HG03196 (cell line): ENCODE data around the gene GOLGA6L2.
"Not testable (repeated sequence)": the region's sequence is repeated elsewhere in the genome, so short reads cannot be mapped to it uniquely, and the experiment has no call there.

Source experiments
- ATAC-seq: cut with Tn5 transposase; IDR thresholded peaks from one replicate; pipeline ENCODE4 v1.9.1; 2021; ENCODE audit not compliant: unreplicated experiment

GOLGA6L2 gene

GRCh38 chr15:23447107-23447500 is at the start of gene GOLGA6L2:
GOLGA6L2 (minus strand) TSS chr15:23447243; CDS start chr15:23447181, 62 bp downstream.
- ATAC-seq = no peak

DNA sequence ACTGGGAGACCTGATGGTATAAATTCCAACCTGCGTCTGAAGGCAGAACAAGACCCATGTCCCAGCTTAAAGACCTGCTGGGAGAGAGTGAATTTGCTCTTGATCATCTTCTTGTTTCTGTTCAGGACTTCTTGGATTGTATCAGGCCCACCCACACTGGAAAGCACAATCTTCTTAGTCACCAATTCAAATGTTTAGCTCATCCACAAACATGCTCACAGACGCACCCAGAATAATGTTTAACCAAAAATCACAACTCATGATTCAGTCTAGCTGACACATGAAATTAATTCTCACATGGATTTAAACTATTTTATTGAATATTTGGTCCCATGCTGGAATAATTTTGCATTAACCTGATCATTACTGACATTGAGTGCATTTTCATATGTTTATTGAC is 37.8 kb upstream of the GOLGA6L2 start:
- no peak for ATAC-seq

DNA sequence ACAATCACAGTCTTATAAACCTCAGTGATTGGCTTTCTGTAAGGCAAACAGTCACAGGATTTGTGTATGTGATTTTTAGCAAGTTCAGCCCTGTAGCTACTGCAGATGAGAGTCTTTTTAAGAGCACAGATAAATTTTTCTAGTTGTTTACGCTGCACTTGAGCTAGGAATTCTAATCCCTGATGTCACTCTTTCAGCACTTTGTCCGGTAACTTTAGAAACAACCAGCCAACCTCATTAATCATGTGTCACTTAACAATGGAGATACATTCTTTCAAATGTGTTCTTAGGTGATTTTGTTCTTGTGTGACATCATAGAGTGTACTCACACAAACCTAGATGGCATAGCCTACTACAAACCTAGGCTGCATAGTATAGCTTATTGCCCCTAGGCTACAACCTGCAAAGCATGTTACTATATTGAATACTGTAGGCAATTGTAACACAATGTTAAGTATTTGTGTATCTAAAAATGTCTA is 36.8 kb upstream of the GOLGA6L2 start:
- ATAC-seq = no peak

DNA sequence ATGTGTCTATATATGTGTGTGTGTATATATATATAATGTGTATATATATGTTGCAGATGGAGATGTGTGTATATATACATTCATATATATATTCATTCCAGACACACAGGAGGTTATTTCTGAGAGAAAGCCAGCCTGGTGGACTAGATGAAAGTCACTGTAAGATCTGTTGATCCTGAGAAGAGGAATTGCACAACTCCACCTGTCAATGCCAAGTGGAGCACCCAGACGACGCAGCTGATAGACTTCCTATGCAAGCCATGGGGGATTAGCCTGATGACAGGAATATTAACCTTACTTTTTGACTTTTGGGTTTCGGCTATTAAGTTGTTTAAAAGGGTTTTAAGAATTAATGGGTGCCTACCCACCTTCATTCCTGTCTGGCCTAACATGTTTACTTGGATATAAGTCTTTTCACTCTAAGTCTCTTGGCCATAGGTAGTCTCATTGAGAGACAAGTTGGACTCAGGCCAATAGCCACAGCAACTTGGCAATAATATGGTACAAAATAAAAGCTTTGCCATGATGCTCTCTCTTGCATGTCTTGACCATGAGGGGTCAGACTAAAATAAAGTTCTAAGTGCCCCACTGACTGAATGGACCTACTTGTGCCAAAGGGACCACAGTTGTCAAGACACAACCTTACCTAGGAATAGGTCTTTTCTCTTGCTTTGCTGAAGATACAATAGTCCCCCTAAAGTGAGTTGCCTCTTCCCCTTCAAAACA is 35.9 kb upstream of the GOLGA6L2 start:
- ATAC-seq = no peak

DNA sequence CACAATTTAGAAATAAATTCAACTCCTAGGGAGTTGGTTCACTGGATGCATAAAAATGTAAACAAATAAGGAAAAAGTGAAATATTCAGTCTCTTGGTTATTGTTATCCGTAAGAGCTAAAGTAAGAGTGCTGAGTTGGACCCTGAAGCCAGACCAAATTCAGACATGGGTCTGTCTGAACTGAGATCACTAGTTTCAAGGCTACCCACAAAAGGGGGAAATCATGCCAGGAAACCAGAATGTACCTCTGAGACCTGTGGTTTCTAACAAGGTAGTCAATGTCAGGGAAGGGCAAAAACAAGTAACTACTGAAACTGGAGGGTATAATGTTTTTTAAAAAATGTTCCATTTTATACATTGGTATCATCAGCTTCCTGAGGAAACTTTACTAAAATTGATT is 35.2 kb upstream of the GOLGA6L2 start:
- no peak for ATAC-seq

DNA sequence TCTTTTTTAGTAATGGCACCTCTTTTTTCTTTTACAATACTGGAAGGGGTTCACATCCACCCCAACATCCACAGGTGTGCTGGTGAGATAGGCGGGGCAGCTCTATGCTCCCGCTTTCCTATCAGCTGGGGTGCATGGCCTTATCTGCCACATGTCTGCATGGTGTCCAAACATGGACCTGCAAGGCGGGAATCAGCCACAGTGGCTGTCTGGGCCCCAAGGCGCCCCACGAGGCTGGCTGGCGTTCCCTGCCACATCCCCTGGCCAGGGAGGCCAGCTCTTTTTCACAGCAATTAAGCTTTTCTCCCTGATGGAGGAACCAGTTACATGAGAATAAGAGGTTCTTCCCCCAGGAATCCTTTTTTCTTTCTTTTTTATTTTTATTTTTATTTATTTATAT is 30.9 kb upstream of the GOLGA6L2 start:
- no peak for ATAC-seq

DNA sequence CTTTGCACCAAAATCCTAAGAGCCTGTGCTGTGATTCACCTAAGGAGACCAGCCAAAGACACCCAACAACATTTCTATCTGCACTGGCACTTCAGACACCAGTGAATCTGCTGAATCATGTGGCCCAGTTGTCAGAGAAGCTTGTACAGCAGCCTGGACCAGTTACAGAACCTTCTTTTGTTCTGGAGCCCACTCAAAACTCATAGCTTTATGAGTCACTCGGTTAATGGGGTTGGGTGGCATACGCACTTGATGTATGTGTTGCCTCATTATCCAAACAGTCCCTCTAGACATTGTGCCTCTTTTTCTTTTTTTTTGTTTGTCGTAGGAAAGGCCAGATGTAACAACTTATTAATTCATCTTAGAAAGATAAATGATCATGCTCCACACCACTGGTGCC is 25.6 kb upstream of the GOLGA6L2 start:
- no peak for ATAC-seq

DNA sequence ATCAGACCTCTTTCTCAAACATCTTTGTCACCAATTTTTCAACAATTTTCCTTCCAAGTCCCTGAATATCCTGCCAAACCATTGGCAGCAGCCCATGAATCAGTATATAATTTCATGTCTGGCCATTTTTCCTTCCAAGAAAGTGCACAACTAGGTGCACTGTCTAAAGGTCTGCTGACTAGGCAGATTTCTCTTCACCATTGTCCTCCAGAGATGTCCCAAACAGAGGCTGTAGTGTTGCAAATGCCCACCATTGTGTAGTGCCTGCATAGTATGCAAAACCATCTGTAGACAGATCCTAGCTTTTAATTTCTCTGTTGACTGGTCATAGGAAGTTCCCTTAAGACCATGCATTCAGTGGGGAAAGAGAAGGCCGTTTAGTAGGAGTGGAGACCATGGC is 25.0 kb upstream of the GOLGA6L2 start:
- ATAC-seq = no peak

- ATAC-seq = no peak
These were observed 20.1 kb upstream of the GOLGA6L2 start for GRCh38 chr15:23467110-23467600.

GRCh38 chr15:23457890-23458289 is 10.8 kb upstream of the GOLGA6L2 start:
- no peak for ATAC-seq

DNA sequence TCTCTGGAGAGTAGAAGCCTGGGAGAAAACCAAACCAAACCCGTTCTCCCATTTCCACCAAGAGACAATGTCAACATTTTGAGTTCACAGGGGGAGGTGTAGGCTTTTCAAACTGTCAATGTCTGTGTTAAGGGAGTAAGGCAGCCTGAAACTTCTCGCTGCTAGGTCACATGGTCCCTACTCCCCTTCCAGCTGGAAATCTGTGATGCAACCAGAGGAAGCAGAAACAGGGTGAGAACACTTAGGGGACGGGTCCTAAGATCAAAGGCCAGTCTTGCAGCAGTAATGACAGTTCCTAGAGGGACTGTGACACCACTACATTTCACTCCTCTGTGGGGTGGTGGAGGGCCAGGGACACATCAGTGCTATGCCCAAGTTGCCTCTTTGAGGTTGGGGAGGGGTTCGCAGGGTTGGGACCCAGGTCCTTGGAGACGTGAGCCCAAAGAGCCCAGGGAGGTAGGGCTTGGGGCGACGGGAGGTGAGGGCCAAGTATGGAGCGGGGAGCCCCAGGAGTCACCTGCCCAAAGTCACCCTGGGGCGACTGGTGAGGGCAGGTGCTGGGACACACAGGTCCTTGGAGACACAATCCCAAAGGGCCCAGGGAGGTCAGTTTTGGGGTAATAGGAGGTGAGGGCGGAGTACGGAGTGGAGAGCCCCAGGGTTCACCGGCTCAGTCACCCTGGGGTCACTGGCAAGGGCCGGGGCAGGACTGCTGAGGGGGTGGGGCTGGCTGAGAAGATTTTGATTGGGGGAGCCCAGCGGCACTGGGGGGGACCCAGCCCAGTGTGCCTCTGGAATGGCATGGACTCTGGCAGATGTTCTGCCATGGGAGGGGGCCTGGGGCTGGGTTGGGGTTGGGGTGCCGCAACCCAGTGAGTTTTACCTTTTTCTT is 582 bp downstream of the GOLGA6L2 start:
- no peak for ATAC-seq

DNA sequence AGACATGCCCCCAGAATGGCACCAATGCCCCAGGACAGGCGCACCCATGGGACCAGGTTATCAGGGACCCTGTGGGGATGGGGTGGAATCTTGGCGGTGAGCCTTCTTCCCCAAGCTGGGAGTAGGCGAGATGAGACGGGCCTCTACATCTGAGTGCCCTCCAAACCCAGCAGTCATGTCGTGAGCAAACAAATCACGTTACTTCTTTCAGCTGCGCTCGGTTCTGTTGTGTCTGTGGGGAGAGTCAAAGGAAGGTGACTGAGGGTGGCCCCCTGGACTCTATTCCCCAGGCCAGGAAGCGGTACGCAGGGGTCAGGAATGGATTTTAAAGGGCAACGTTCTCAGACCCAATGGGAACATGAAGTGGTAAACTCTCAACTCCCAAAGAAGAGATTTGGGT is 2.8 kb downstream of the GOLGA6L2 start:
- ATAC-seq = no peak

- no peak for ATAC-seq
These were observed 5.8 kb downstream of the GOLGA6L2 start for GRCh38 chr15:23441204-23441603.

- no peak for ATAC-seq
These were observed 6.4 kb downstream of the GOLGA6L2 start for GRCh38 chr15:23440596-23440995.

DNA sequence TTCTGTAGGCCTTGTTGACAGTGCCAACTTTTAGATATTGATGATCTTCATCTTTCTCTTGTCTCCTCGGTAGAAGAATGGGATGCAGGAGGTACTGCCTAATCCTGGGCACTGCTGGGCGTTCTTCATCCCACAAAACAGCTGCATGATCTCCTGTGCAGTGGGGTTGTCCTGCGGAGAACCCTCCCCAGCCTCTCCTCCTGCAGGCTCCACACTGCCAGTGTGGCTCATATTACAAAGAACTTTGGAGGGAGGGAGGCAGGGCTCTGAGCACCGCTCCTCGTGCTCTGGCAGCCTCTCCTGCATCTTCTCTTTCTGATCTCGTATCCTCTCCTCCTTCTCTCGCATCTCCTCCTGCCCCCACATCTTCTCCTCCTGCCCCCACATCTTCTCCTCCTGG is 7.5 kb downstream of the GOLGA6L2 start:
- no peak for ATAC-seq

DNA sequence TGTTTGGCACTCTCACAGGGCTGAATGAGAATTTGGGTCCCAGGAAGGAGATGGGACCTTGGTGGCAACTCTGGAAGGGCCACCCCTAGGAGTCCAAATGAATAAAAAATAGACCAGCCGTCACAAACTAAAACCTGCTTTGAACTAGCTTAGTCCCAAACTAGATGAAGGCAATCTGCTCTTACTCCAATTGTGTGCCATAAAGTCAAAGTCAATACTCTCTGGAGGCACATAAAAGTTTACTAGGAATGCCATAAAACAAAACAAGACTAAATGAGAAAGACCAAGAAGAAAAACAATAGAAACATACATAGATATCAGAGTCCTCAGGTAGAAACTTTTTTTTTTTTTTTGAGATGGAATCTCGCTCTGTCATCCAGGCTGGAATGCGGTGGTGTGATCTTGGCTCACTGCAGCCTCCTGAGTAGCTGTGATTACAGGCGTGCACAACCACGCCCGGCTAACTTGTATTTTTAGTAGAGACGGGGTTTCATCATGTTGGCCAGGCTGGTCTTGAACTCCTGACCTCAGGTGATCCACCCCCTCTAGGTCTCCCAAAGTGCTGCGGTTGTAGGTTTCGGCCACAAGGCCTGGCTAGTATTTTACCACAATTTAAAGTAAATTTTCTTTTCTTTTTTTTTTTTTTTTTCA is 8.1 kb downstream of the GOLGA6L2 start:
- ATAC-seq = no peak

GRCh38 chr15:23437673-23438072 is 9.4 kb downstream of the GOLGA6L2 start:
- no peak for ATAC-seq

- ATAC-seq = no peak
These were observed 9.9 kb downstream of the GOLGA6L2 start for GRCh38 chr15:23437146-23437545.

DNA sequence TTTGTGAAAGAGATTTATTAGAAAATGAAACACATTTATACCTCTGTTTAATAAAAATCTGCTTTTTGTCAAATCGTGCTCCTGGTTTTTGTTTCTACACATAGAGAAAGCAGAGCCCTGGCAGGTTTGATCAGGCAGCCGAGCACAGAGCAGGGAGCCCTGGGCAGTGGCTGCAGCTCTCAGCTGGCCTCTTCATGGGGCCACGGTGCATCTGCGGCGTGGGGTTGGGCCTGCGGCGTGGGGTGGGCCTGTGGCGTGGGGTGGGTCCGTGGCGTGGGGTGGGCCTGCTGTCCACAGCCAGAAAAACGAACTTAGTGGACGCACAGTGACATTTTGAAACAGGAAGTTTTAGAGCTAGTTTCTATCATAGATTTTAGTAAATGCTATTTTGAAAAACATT is 10.6 kb downstream of the GOLGA6L2 start:
- ATAC-seq = no peak

- ATAC-seq = not testable (repeated sequence)
These were observed 12.3 kb downstream of the GOLGA6L2 start for GRCh38 chr15:23434699-23435098.

DNA sequence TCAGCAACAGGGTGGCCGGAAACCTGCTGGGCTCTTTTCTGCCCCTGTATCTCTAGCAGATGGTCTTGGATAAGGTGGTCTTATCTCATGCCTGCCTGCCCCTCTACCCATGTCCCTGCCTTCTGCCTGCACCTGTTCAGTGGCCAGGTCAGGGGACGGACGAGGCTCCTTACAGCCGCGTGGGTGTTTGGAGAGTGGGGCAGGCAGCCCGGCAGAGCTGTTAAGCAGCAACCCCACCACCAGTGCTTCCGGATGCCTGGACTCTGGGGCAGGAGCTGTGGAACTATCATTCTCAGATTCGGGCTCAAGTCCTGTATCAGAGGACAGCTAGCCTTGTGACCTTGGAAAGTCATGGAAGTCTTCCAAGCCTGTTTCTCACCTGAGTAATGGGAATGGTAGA is 21.7 kb downstream of the GOLGA6L2 start:
- not testable (repeated sequence) for ATAC-seq
